Pancreas (tissue), 10 donors: ENCODE data around the gene ADK. TPM values are rescaled to one million over a fixed set of nuclear protein-coding genes. Genes with fewer than 3 reads are reported as not detected.
A peak's percentile ranks its signal among the peaks of the same experiment; 100 is the strongest.

Experiments used
- ATAC-seq, 4 donors: fragments of 200-7000 bp; cut with Tn5 transposase; one replicate each; pipeline versions ENCODE4 v1.8.0 to v1.9.1; 2020; ENCODE audit warnings: mild to moderate bottlenecking in 4 of 4, moderate library complexity in 4 of 4
- DNase-seq, 6 donors: peaks; one replicate each; pipeline ENCODE4 v3.0.0-alpha.2; 2020
- FAIRE-seq: peaks from 2 replicates; lab custom pipeline; 2012; peaks lifted over from hg19 to GRCh38; lab: Jason Lieb, UNC
- H3K27ac ChIP-seq, 4 donors: fragments of 200-600 bp; sonication (generic); 1 replicate in 3 of 4; 2 replicates in 1 of 4; pipeline versions ENCODE4 v1.5.0 to v1.8.0; 2020
- H3K27me3 ChIP-seq, 4 donors: fragments of 200-600 bp; one replicate each; pipeline ENCODE4 v1.8.0; 2021
- H3K36me3 ChIP-seq, 3 donors: fragments of 200-600 bp; sonication (generic) in 1 of 3; one replicate each; pipeline versions ENCODE4 v1.5.0 to v1.8.0; 2020 to 2021
- H3K4me1 ChIP-seq, 3 donors: fragments of 200-600 bp; one replicate each; pipeline ENCODE4 v1.8.0; 2021
- H3K4me3 ChIP-seq, 4 donors: fragments of 200-600 bp; sonication (generic) in 2 of 4; one replicate each; pipeline versions ENCODE4 v1.5.0 to v1.8.0; 2020 to 2021
- H3K9me3 ChIP-seq, 4 donors: fragments of 200-600 bp; one replicate each; pipeline ENCODE4 v1.8.0; 2021
- WGBS, 2 donors: extraction: QIAGEN DNeasy Blood & Tissue Kit; methylation state at CpG; one replicate each; pipeline ENCODE4 v1.1.7; 2013; 5-methylcytosine and 5-hydroxymethylcytosine counted together
- intact Hi-C, 3 donors: fragments of 100-400 bp; cut with DNase I; formaldehyde crosslinking; loops; one replicate each; pipeline versions ENCODE4 v1.11.1 to v1.14.2; 2022
- polyA plus RNA-seq, 2 donors: library from polyadenylated mRNA; stranded (reverse); fragments of 200-250 nt; gene quantifications; one replicate each; pipeline ENCODE4 v1.2.3, GENCODE V29; 2013
- total RNA-seq, 6 donors: library from RNA; stranded (reverse); fragmentation: NEBNext Ultra II Directional in 4 of 6; extraction: Animal tissue kit (Norgen Biotek cat#: 25700) in 4 of 6; gene quantifications; one replicate each; pipeline versions ENCODE4 v1.2.1 to v1.2.4, GENCODE V29; 2021 to 2023
- TF ChIP-seq, protein P1 (sequence below), 4 donors: fragments of 200-600 bp; sonication (generic) in 3 of 4; IDR thresholded peaks; one replicate each; pipeline versions ENCODE4 v1.5.0 to v1.8.0; 2021; ENCODE audit warnings: antibody characterized with exemption in 4 of 4
- donor health status: healthy with polysubstance abuse.
- donor health status: DM: no; HTN: no; CAD: no; lungs with moderate emphysema.
- donor health status: DM: no; HTN: no; CAD: no.
- donor health status: control.
- donor health status: control.
- donor health status: Bipolar disorder and iron deficiency.
- donor health status: DM: yes; HTN: yes; CAD: no.
- donor health status: DM: no; HTN: no; CAD: no.
- donor health status: DM: no; HTN: no; CAD: no.
- donor health status: DM: yes; HTN: yes; CAD: no.

The ADK gene
- total and polyA plus RNA-seq, 8 donors, result 6.5 to 17.3 (median 13.4) TPM

- intact Hi-C loops, result loop anchor here in 1 of 3 donors (5.0 kb wide), 1 partner anchor 192 kb away; no protein-coding TSS in a partner anchor
- Histone ChIP-seq H3K27me3 (no peaks in the 10 kb centered on the region), H3K9me3 (no peaks in the 10 kb centered on the region), H3K4me3 (no peak overlapping the region), H3K4me1 (peaks cover 0 to 8% (median 7%) of the 10 kb centered on the region in 3 donors), H3K27ac (no peak overlapping the region), H3K36me3 (no peaks in the 10 kb centered on the region)
- 83 to 84% methylated on average over 4 of the region's 4 CpGs for WGBS, 2 donors
- ATAC-seq (no peak), FAIRE-seq (no peak), DNase-seq (no peak)
- TF ChIP-seq, protein P1, sequence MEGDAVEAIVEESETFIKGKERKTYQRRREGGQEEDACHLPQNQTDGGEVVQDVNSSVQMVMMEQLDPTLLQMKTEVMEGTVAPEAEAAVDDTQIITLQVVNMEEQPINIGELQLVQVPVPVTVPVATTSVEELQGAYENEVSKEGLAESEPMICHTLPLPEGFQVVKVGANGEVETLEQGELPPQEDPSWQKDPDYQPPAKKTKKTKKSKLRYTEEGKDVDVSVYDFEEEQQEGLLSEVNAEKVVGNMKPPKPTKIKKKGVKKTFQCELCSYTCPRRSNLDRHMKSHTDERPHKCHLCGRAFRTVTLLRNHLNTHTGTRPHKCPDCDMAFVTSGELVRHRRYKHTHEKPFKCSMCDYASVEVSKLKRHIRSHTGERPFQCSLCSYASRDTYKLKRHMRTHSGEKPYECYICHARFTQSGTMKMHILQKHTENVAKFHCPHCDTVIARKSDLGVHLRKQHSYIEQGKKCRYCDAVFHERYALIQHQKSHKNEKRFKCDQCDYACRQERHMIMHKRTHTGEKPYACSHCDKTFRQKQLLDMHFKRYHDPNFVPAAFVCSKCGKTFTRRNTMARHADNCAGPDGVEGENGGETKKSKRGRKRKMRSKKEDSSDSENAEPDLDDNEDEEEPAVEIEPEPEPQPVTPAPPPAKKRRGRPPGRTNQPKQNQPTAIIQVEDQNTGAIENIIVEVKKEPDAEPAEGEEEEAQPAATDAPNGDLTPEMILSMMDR (IDR thresholded peaks at IDR 0.05), result no peak
Measured at GRCh38 chr10:74289951-74290350, 138.9 kb downstream of the ADK start.

- H3K36me3 ChIP-seq, result no peaks in the 10 kb centered on the region
- H3K27me3 ChIP-seq, result no peaks in the 10 kb centered on the region
- H3K4me1 ChIP-seq, result peaks cover 0 to 8% (median 7%) of the 10 kb centered on the region in 3 donors
- H3K9me3 ChIP-seq, result no peaks in the 10 kb centered on the region
- H3K27ac ChIP-seq, result no peak overlapping the region
- intact Hi-C loops, result no loop called here
- TF ChIP-seq, protein P1 (IDR thresholded peaks at IDR 0.05), result no peak
- no peak overlapping the region for H3K4me3 ChIP-seq
- 86 to 97% methylated on average over 1 of the region's 1 CpG for WGBS, 2 donors
- DNase-seq (no peak), ATAC-seq (no peak), FAIRE-seq (no peak)
Measured at GRCh38 chr10:74290708-74291107, 139.7 kb downstream of the ADK start.

DNA sequence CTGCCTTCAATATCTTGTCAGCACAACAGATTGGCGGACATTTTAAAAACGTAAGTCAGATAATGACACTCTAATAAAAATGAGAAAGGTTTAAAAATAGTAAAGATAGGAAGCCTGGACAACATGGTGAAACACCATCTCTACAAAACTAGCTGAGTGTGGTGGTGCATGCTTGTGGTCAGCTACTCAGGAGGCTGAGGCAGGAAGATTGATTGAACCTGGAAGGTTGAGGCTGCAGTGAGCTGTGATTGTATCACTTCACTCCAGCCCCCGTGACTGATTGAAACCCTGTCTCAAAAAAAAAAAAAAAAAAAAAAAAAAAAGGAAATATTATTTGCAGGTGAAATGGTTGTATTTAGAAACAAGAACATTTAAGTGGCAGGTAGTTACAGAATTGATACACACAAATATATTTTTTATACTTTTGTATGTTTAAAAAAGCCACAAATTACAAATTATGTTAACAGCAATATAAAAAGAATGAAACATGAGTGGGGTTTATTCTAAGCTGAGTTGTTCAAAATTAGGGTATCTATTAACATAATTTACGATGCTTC, 141.9 kb downstream of the ADK start:
- TF ChIP-seq, protein P1 (IDR thresholded peaks at IDR 0.05), result no peak
- DNase-seq, result no peak
- FAIRE-seq, result no peak
- no peak for ATAC-seq
- H3K4me1 ChIP-seq, result peaks cover 0 to 8% (median 7%) of the 10 kb centered on the region in 3 donors
- intact Hi-C loops, result no loop called here
- H3K9me3 ChIP-seq, result no peaks in the 10 kb centered on the region
- H3K36me3 ChIP-seq, result no peaks in the 10 kb centered on the region
- 76 to 80% methylated on average over 4 of the region's 4 CpGs for WGBS, 2 donors
- H3K27me3 ChIP-seq, result no peaks in the 10 kb centered on the region
- no peak overlapping the region for H3K4me3 ChIP-seq
- H3K27ac ChIP-seq, result no peak overlapping the region

- DNase-seq (no peak), ATAC-seq (peak in 3 of 4 donors; percentile 20 to 27 (median 26)), FAIRE-seq (no peak)
- no peaks in the 10 kb centered on the region for H3K9me3 ChIP-seq
- peaks cover 0 to 8% (median 6%) of the 10 kb centered on the region in 3 donors for H3K4me1 ChIP-seq
- no peaks in the 10 kb centered on the region for H3K27me3 ChIP-seq
- TF ChIP-seq, protein P1 (IDR thresholded peaks at IDR 0.05), result no peak
- no peak overlapping the region for H3K4me3 ChIP-seq
- intact Hi-C loops, result no loop called here
- no peak overlapping the region for H3K27ac ChIP-seq
- no peaks in the 10 kb centered on the region for H3K36me3 ChIP-seq
- 97 to 100% methylated on average over 1 of the region's 1 CpG for WGBS, 2 donors
Measured at GRCh38 chr10:74293686-74294371, 142.8 kb downstream of the ADK start.
